ENCODE data around the gene DNTTIP2.

The DNTTIP2 gene

GRCh38 chr1:93907718-93908117, 28.7 kb upstream of the DNTTIP2 start:
- TF ChIP-seq, protein P1, sequence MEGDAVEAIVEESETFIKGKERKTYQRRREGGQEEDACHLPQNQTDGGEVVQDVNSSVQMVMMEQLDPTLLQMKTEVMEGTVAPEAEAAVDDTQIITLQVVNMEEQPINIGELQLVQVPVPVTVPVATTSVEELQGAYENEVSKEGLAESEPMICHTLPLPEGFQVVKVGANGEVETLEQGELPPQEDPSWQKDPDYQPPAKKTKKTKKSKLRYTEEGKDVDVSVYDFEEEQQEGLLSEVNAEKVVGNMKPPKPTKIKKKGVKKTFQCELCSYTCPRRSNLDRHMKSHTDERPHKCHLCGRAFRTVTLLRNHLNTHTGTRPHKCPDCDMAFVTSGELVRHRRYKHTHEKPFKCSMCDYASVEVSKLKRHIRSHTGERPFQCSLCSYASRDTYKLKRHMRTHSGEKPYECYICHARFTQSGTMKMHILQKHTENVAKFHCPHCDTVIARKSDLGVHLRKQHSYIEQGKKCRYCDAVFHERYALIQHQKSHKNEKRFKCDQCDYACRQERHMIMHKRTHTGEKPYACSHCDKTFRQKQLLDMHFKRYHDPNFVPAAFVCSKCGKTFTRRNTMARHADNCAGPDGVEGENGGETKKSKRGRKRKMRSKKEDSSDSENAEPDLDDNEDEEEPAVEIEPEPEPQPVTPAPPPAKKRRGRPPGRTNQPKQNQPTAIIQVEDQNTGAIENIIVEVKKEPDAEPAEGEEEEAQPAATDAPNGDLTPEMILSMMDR (IDR thresholded peaks at IDR 0.05), result no peak

DNA sequence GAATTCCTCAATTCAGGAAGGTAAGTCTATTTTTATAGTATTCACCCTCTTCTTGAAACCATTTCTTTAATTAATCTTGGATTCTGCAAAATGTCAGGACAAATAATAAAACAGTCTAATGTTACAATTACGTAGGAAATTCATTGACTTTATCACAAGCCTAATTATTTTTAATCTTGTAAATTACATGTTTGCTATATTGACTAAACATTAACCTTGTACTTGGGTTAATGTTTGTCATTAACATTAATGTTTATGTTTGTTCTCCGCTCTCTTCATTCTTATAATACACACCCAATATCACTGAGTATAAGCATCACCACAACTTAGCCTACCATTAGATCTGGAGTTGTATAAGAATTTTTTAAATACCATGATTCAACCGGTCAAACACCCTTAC, 27.5 kb upstream of the DNTTIP2 start:
- TF ChIP-seq, protein P1 (IDR thresholded peaks at IDR 0.05), result no peak

GRCh38 chr1:93905734-93906133, 26.7 kb upstream of the DNTTIP2 start:
- TF ChIP-seq, protein P1 (IDR thresholded peaks at IDR 0.05), result no peak

GRCh38 chr1:93905051-93905450, 26.0 kb upstream of the DNTTIP2 start:
- TF ChIP-seq, protein P1 (IDR thresholded peaks at IDR 0.05), result no peak

GRCh38 chr1:93904228-93904627, 25.2 kb upstream of the DNTTIP2 start:
- TF ChIP-seq, protein P1 (IDR thresholded peaks at IDR 0.05), result no peak

DNA sequence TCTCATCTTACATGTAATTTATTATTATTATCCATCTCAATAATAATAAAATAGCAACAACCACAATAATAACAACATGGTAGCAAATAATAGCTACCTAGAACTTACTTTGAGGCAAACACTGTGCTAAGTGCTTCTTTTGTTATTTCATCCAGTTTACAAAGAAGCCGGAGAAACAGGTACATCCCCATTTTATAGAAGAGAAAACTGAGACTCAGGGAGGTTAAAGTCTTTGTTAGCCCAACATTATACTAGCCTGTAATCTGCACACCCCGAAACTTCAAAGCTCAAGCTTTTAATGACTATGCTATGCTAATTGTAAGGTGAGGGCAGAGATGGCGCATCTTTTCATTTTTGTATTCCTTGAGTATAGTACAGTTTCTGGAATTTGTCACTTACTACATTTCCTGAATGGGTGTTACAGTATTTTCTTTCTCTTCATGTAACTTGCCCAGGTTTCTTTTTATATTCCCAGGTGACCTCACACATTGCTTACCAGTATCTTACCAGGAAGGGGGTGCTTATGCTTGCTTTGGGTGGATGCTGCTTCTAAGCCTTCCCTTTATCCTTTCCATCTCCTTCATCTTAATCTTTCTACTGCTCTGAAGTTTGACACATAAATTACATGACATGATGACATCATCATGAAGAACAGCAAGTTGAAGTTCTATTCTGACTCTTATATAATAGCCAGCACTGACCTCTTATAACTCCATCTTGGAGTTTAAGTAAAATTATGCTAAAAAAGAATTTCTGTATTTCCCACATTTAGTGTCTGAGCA, 21.9 kb upstream of the DNTTIP2 start:
- TF ChIP-seq, protein P1 (IDR thresholded peaks at IDR 0.05), result no peak

DNA sequence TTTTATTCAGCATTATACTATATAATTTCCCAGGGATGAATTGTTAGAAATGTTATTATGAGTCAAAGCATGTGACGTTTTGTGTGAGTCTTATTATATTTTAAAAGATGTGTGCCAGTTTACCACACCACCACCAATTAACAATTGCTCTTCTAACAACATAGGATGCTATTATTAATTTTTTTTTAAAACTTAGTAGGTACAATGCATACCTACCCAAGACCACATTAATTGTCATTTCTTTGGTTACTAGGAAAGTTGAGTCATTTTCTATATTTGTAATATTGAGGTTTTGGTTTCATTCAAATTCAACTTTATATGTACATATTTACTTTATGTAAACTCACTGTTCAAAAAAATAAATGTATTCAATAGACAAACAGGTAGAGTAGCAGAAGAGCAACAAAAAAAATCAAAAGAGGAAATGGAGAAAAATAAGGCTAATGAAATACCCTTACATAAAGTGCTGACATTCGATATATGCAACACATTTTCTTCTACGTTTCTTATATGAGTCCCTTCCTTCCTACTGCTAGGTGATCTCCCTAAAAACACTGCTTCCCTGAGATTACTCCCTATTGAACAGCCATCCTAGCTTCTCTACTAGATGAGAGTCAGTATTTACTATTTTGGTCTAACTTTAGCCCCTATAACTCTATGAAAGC, 20.7 kb upstream of the DNTTIP2 start:
- TF ChIP-seq, protein P1 (IDR thresholded peaks at IDR 0.05), result no peak
